SK-N-SH treated with all-trans-retinoic acid at 6 μM for 48 hours (cell line): Measurements from ENCODE around the gene TEX261.

Experiments used
- GLIS3 ChIP-seq: fragments of 250-450 bp; sonication (Bioruptor Pico); IDR thresholded peaks from 2 replicates; pipeline ENCODE4 v1.5.0; 2020; ENCODE audit warnings: mild to moderate bottlenecking, moderate library complexity
- SNAI2 ChIP-seq: fragments of 250-450 bp; sonication (Bioruptor Pico); IDR thresholded peaks from 2 replicates; pipeline ENCODE4 v1.5.0; 2020; ENCODE audit warnings: mild to moderate bottlenecking, moderate library complexity
- ZFP3 ChIP-seq: fragments of 250-450 bp; sonication (Bioruptor Pico); IDR thresholded peaks from 2 replicates; pipeline ENCODE4 v1.5.0; 2020; ENCODE audit warnings: mild to moderate bottlenecking, moderate library complexity
- ZFP30 ChIP-seq: fragments of 450-650 bp; formaldehyde crosslinking; IDR thresholded peaks from 2 replicates; pipeline ENCODE4 v1.5.0; 2022; ENCODE audit warnings: mild to moderate bottlenecking, moderate library complexity
- ZNF8 ChIP-seq: fragments of 450-650 bp; formaldehyde crosslinking; IDR thresholded peaks from 2 replicates; pipeline ENCODE4 v1.5.0; 2020; ENCODE audit warnings: mild to moderate bottlenecking, moderate library complexity
- TF ChIP-seq, protein P1 (sequence below): fragments of 250-450 bp; sonication (Bioruptor Pico); IDR thresholded peaks from 2 replicates; pipeline ENCODE4 v1.5.1; 2020; ENCODE audit warnings: low read depth, mild to moderate bottlenecking, moderate library complexity

DNA sequence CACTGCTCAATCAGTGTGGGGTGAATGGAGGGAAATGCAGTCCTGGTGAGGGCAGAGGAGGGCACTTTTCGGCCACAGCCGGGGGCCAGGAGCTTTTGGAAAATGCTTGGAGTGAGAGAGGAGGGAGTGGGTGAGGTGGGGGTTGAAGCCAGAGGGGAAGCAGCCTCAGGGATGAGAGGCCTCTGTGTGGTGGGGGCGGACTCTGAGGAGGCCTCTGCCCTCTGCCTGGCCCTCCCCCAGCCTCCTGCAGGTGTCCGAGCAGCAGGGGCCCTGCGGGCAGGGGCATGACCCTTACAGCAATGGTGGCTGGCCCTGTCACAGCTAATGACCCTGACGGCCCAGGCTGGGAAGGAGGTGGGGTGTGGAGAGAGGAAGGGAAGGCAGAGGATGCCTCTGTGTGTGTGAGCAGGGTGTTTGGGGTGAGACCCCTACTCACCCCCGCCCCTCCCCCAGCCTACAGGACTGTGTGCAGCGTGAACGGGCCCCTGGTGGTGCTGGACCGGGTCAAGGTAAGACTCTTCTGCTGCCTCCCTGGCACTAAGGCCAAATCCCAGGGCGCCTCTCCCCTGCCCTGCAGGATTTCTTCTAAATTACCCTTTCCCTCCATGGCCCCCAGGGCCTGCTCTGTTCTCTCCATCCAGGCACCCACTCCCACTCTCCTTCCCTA lies 51.3 kb downstream of the TEX261 start:
- TF ChIP-seq ZNF8 (CRISPR knock-in tag), result no peak
- TF ChIP-seq, protein P1, sequence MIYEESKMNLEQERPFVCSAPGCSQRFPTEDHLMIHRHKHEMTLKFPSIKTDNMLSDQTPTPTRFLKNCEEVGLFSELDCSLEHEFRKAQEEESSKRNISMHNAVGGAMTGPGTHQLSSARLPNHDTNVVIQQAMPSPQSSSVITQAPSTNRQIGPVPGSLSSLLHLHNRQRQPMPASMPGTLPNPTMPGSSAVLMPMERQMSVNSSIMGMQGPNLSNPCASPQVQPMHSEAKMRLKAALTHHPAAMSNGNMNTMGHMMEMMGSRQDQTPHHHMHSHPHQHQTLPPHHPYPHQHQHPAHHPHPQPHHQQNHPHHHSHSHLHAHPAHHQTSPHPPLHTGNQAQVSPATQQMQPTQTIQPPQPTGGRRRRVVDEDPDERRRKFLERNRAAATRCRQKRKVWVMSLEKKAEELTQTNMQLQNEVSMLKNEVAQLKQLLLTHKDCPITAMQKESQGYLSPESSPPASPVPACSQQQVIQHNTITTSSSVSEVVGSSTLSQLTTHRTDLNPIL (CRISPR knock-in tag), result no peak
- TF ChIP-seq SNAI2 (CRISPR knock-in tag), result no peak
- no peak for TF ChIP-seq GLIS3 (CRISPR knock-in tag)
- no peak for TF ChIP-seq ZFP3 (CRISPR knock-in tag)
- TF ChIP-seq ZFP30 (CRISPR knock-in tag), result no peak
